ENCODE results near the gene CUL7.

GRCh38 chr6:43005844-43006243, 47.8 kb downstream of the CUL7 start:
- TF ChIP-seq POLR3G (IDR thresholded peaks at IDR 0.05; ENCODE audit: extremely low read depth, insufficient read length, insufficient replicate concordance) (no peak), GABPA (tag; conservative IDR thresholded peaks at IDR 0.05; ENCODE audit: low read depth) (no peak), MEIS2 (IDR thresholded peaks at IDR 0.05; ENCODE audit: partially characterized antibody) (no peak), ZFP30 (CRISPR knock-in tag; IDR thresholded peaks at IDR 0.05; ENCODE audit: borderline replicate concordance) (no peak), MTA2 (IDR thresholded peaks at IDR 0.05; ENCODE audit: low read depth) (no peak), SMARCE1 (IDR thresholded peaks at IDR 0.05) (no peak), NR2C2 (CRISPR knock-in tag; IDR thresholded peaks at IDR 0.05) (no peak), NR2C2 (tag; IDR thresholded peaks at IDR 0.05) (no peak), MYC (IDR thresholded peaks at IDR 0.05; ENCODE audit: low read depth, low read length) (no peak), MYC (CRISPR knock-in tag; IDR thresholded peaks at IDR 0.05; ENCODE audit: borderline replicate concordance, low read depth) (no peak), PTBP1 (IDR thresholded peaks at IDR 0.05; ENCODE audit: low read depth, low read length) (no peak), PHF21A (IDR thresholded peaks at IDR 0.05; ENCODE audit: borderline replicate concordance, low read depth) (no peak), RFX5 (IDR thresholded peaks at IDR 0.05; ENCODE audit: low read depth, low read length) (no peak)
- TF ChIP-seq, protein P1, sequence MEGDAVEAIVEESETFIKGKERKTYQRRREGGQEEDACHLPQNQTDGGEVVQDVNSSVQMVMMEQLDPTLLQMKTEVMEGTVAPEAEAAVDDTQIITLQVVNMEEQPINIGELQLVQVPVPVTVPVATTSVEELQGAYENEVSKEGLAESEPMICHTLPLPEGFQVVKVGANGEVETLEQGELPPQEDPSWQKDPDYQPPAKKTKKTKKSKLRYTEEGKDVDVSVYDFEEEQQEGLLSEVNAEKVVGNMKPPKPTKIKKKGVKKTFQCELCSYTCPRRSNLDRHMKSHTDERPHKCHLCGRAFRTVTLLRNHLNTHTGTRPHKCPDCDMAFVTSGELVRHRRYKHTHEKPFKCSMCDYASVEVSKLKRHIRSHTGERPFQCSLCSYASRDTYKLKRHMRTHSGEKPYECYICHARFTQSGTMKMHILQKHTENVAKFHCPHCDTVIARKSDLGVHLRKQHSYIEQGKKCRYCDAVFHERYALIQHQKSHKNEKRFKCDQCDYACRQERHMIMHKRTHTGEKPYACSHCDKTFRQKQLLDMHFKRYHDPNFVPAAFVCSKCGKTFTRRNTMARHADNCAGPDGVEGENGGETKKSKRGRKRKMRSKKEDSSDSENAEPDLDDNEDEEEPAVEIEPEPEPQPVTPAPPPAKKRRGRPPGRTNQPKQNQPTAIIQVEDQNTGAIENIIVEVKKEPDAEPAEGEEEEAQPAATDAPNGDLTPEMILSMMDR (IDR thresholded peaks at IDR 0.05 in 2 of 3, conservative IDR thresholded peaks at IDR 0.05 in 1 of 3; ENCODE audit: insufficient read depth in 2 of 3, low read depth in 1 of 3, low read length in 3 of 3) = no peak
- TF ChIP-seq, protein P2, sequence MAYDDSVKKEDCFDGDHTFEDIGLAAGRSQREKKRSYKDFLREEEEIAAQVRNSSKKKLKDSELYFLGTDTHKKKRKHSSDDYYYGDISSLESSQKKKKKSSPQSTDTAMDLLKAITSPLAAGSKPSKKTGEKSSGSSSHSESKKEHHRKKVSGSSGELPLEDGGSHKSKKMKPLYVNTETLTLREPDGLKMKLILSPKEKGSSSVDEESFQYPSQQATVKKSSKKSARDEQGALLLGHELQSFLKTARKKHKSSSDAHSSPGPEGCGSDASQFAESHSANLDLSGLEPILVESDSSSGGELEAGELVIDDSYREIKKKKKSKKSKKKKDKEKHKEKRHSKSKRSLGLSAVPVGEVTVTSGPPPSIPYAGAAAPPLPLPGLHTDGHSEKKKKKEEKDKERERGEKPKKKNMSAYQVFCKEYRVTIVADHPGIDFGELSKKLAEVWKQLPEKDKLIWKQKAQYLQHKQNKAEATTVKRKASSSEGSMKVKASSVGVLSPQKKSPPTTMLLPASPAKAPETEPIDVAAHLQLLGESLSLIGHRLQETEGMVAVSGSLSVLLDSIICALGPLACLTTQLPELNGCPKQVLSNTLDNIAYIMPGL (CRISPR knock-in tag; IDR thresholded peaks at IDR 0.05) = no peak
- TF ChIP-seq, protein P3, sequence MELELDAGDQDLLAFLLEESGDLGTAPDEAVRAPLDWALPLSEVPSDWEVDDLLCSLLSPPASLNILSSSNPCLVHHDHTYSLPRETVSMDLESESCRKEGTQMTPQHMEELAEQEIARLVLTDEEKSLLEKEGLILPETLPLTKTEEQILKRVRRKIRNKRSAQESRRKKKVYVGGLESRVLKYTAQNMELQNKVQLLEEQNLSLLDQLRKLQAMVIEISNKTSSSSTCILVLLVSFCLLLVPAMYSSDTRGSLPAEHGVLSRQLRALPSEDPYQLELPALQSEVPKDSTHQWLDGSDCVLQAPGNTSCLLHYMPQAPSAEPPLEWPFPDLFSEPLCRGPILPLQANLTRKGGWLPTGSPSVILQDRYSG (tag; conservative IDR thresholded peaks at IDR 0.05; ENCODE audit: low read depth) = no peak
